Gastrocnemius medialis (tissue), 4 donors: ENCODE results near the gene GALNTL6. TPM values are rescaled to one million over a fixed set of nuclear protein-coding genes. Genes with fewer than 3 reads are reported as not detected.

Source experiments
- ATAC-seq, 2 donors: fragments of 150-250 bp; one replicate each; pipeline ENCODE4 v1.9.1; 2016
- DNase-seq, 2 donors: peaks; one replicate each; pipeline ENCODE4 v3.0.0-alpha.2; 2019
- H3K27ac ChIP-seq, 4 donors: fragments of 200-600 bp; sonication (generic); 1 replicate in 1 of 4; 2 replicates in 3 of 4; pipeline ENCODE4 v1.5.1; 2016 to 2018; ENCODE audit warnings: mild to moderate bottlenecking in 2 of 4, moderate library complexity in 1 of 4
- H3K27me3 ChIP-seq, 3 donors: fragments of 200-600 bp; sonication (generic) in 2 of 3; 1 replicate in 1 of 3; 2 replicates in 2 of 3; pipeline versions ENCODE4 v1.5.1 to v1.6.0; 2016 to 2019; ENCODE audit warnings: mild to moderate bottlenecking in 1 of 3, moderate library complexity in 1 of 3
- H3K36me3 ChIP-seq, 2 donors: fragments of 200-600 bp; sonication (generic) in 1 of 2; one replicate each; pipeline ENCODE4 v1.5.1; 2017 to 2018
- H3K4me1 ChIP-seq, 2 donors: fragments of 200-600 bp; sonication (generic) in 1 of 2; one replicate each; pipeline ENCODE4 v1.5.1; 2016 to 2017; ENCODE audit warnings: mild to moderate bottlenecking in 2 of 2
- H3K4me3 ChIP-seq, 4 donors: fragments of 200-600 bp; sonication (generic) in 3 of 4; 1 replicate in 1 of 4; 2 replicates in 3 of 4; pipeline ENCODE4 v1.5.1; 2016 to 2019; ENCODE audit warnings: mild to moderate bottlenecking in 2 of 4
- H3K9me3 ChIP-seq, 3 donors: fragments of 200-600 bp; sonication (generic) in 2 of 3; 1 replicate in 1 of 3; 2 replicates in 2 of 3; pipeline ENCODE4 v1.5.1; 2016 to 2019
- POLR2A ChIP-seq, 2 donors: fragments of 450-650 bp; IDR thresholded peaks; one replicate each; pipeline ENCODE4 v1.6.1; 2017; ENCODE audit warnings: antibody characterized with exemption in 2 of 2, mild to moderate bottlenecking in 2 of 2, moderate library complexity in 2 of 2
- in situ Hi-C, 4 donors: fragments of 200-750 bp; cut with MboI; loops; one replicate each; pipeline versions ENCODE4 v1.15.0 to v1.8.0; 2017; ENCODE audit warnings: low sequenced_read_pairs in 4 of 4
- intact Hi-C: fragments of 100-400 bp; cut with DNase I; formaldehyde crosslinking; loops from one replicate; pipeline ENCODE4 v1.15.1; 2023; ENCODE audit warnings: low total_unique reads
- total RNA-seq, 4 donors: library from RNA; depleted of rRNA; stranded (reverse); fragments of >200 nt; gene quantifications; one replicate each; pipeline versions ENCODE4 v1.1.0 to v1.2.3, GENCODE V29; 2016
- TF ChIP-seq, protein P1 (sequence below), 5 experiments: fragments of 450-650 bp in 3 of 5; fragments of 200-600 bp in 2 of 5; sonication (generic) in 2 of 5; IDR thresholded peaks in 4 of 5; conservative IDR thresholded peaks in 1 of 5; 1 replicate in 4 of 5; 2 replicates in 1 of 5; pipeline ENCODE4 v1.5.1; 2016 to 2019; ENCODE audit warnings: antibody characterized with exemption in 5 of 5, mild to moderate bottlenecking in 3 of 5, moderate library complexity in 3 of 5

Gene GALNTL6
- total RNA-seq, 4 donors from 2014 or later, result not detected

DNA sequence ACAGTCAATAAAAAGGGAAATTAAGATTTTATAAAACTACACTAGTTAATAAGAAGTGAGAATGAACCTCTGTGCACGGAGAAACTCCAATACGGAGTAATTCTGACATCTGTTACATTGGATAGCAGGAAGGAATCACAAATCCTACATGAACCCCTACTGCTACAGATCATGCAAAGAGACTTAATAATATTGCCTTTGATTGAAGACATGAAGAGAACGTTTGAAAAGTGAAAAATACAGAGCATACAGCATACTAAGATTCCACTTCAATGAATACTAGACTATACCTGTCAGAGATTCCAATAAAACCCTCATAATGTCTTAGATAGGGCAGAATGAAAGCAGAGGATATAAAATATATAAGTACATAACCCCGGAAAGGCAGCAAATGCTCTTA, 995.0 kb downstream of the GALNTL6 start:
- intact Hi-C loops, result no loop called here
- no peak overlapping the region for H3K27ac ChIP-seq
- H3K9me3 ChIP-seq, result no peaks in the 10 kb centered on the region

DNA sequence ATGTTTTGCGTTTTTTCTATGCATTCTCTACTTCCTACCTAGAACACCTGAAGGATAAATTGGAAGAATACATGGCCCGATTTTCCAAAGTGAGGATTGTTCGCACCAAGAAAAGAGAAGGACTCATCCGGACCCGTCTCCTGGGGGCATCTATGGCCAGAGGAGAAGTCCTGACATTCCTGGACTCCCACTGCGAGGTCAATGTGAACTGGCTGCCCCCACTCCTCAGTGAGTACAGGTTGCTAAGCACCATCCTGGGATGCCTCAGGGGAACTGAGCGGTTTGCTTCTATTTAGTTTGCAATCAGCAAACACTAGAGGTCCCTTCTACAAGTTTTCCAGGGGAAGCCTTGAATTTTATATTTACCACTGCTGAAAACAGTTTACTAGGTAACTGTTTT, 996.1 kb downstream of the GALNTL6 start:
- H3K9me3 ChIP-seq, result no peaks in the 10 kb centered on the region
- DNase-seq (no peak), ATAC-seq (no peak)
- no peaks in the 10 kb centered on the region for H3K4me1 ChIP-seq
- no peaks in the 10 kb centered on the region for H3K27me3 ChIP-seq
- no peak overlapping the region for H3K27ac ChIP-seq
- H3K36me3 ChIP-seq, result no peaks in the 10 kb centered on the region
- in situ Hi-C loops (no loop called here), intact Hi-C loops (no loop called here)
- TF ChIP-seq POLR2A (IDR thresholded peaks at IDR 0.05), result no peak
- TF ChIP-seq, protein P1, sequence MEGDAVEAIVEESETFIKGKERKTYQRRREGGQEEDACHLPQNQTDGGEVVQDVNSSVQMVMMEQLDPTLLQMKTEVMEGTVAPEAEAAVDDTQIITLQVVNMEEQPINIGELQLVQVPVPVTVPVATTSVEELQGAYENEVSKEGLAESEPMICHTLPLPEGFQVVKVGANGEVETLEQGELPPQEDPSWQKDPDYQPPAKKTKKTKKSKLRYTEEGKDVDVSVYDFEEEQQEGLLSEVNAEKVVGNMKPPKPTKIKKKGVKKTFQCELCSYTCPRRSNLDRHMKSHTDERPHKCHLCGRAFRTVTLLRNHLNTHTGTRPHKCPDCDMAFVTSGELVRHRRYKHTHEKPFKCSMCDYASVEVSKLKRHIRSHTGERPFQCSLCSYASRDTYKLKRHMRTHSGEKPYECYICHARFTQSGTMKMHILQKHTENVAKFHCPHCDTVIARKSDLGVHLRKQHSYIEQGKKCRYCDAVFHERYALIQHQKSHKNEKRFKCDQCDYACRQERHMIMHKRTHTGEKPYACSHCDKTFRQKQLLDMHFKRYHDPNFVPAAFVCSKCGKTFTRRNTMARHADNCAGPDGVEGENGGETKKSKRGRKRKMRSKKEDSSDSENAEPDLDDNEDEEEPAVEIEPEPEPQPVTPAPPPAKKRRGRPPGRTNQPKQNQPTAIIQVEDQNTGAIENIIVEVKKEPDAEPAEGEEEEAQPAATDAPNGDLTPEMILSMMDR (IDR thresholded peaks at IDR 0.05 in 4 of 5, conservative IDR thresholded peaks at IDR 0.05 in 1 of 5), result no peak
- H3K4me3 ChIP-seq, result no peak overlapping the region

More for the DNA sequence above, 995.0 kb downstream of the GALNTL6 start:
- TF ChIP-seq, protein P1 (IDR thresholded peaks at IDR 0.05 in 4 of 5, conservative IDR thresholded peaks at IDR 0.05 in 1 of 5), result no peak
- TF ChIP-seq POLR2A (IDR thresholded peaks at IDR 0.05), result no peak
- ATAC-seq (no peak), DNase-seq (no peak)
- Histone ChIP-seq H3K36me3 (no peaks in the 10 kb centered on the region), H3K27me3 (no peaks in the 10 kb centered on the region), H3K4me3 (no peak overlapping the region), H3K4me1 (no peaks in the 10 kb centered on the region)
- in situ Hi-C loops, result no loop called here

DNA sequence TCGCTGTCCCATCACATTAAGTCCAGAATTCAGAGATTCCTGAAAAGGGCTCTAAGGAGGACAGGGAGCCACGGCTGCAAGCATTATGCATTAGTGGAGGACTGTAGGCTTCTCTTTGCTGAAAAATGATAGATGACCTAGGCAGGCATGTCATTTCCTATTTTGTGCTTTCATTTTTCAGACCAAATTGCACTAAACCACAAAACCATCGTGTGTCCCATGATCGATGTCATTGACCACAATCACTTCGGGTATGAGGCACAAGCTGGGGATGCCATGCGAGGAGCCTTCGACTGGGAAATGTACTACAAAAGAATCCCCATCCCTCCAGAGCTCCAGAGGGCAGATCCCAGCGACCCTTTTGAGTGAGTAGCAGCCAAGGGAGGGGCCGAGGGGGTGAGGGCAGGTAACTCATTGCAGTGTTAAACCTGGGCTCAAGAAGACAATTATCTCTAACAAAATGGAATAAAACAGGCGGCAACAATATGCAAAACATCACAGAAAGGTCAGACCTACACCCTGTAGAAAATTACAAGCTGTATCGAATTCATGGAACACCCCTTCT, 1000.2 kb downstream of the GALNTL6 start:
- no peaks in the 10 kb centered on the region for H3K4me1 ChIP-seq
- DNase-seq (no peak), ATAC-seq (no peak)
- intact Hi-C loops (no loop called here), in situ Hi-C loops (no loop called here)
- no peak overlapping the region for H3K27ac ChIP-seq
- TF ChIP-seq, protein P1 (IDR thresholded peaks at IDR 0.05 in 4 of 5, conservative IDR thresholded peaks at IDR 0.05 in 1 of 5), result no peak
- no peak for TF ChIP-seq POLR2A (IDR thresholded peaks at IDR 0.05)
- H3K36me3 ChIP-seq, result no peaks in the 10 kb centered on the region
- no peaks in the 10 kb centered on the region for H3K9me3 ChIP-seq
- no peak overlapping the region for H3K4me3 ChIP-seq
- H3K27me3 ChIP-seq, result no peaks in the 10 kb centered on the region

DNA sequence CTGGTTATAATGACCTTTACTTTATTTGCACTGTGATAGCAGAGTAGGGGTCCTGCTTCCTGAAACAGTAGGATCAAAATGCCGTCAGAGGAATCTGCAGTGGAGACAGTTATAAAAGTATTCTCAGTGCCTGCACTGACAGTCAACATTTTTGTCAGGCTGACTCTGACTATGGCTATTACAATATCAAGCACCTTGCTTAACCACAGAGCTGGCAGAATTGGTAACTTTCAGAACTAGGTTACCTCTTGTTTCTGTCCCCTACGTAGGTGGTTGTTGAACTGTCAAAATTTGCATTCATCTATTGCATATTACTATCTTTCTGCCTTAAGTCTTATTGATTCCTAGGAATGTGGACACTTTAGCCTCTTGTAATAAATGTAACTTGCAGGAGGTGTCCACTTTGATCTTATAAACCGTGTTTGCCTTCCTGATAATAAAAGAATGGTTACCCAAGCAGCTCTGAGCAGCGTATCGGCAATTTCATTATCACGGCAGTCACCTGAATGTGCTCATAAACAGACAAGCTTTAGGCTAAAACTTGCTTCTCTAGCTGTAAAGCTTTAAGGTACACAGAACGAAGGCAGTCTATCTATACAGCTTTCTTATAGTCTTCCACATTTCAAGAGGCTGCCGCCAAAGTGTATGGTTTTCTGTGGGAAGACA, 1002.4 kb downstream of the GALNTL6 start:
- H3K4me3 ChIP-seq, result no peak overlapping the region
- no peaks in the 10 kb centered on the region for H3K9me3 ChIP-seq
- TF ChIP-seq POLR2A (IDR thresholded peaks at IDR 0.05), result no peak
- TF ChIP-seq, protein P1 (IDR thresholded peaks at IDR 0.05 in 4 of 5, conservative IDR thresholded peaks at IDR 0.05 in 1 of 5), result no peak
- no peak for DNase-seq
- no peaks in the 10 kb centered on the region for H3K27me3 ChIP-seq
- intact Hi-C loops (no loop called here), in situ Hi-C loops (no loop called here)
- H3K27ac ChIP-seq, result no peak overlapping the region
- ATAC-seq, result no peak
- no peaks in the 10 kb centered on the region for H3K4me1 ChIP-seq
- no peaks in the 10 kb centered on the region for H3K36me3 ChIP-seq
